ACHN (cell line): ENCODE measurements around the gene SLC7A14.

Experiments
- DNase-seq: peaks from one replicate; pipeline ENCODE4 v3.0.0-alpha.2; 2015
- in situ Hi-C: cut with HindIII; loops from 2 replicates; pipeline ENCODE4 v1.10.0; 2017; ENCODE audit warnings: low sequenced_read_pairs, low pct_ligation_motif_present, low pct_unique_long_range_greater_than_20kb

Gene SLC7A14

GRCh38 chr3:170454509-170454908 lies 131.4 kb downstream of the SLC7A14 start:
- DNase-seq, result no peak
- in situ Hi-C loops, result no loop called here

DNA sequence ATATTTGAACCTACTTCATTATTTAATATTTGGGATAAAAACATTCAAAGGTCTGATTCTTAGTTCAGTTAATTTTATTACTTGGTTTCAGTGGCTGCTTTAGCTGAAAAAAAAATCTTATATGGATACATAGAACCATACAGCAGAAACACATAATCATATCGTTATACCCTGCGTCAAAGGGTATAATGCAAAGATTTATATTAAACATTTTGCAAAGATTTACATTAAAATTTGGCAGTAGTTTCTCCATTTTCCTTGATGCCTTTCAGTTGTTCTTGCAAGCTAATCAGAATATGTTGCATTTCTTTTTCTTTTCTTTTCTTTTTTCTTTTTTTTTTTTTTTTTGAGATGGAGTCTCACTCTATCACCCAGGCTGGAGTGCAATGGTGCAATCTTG lies 135.8 kb downstream of the SLC7A14 start:
- in situ Hi-C loops, result no loop called here
- DNase-seq, result no peak

DNA sequence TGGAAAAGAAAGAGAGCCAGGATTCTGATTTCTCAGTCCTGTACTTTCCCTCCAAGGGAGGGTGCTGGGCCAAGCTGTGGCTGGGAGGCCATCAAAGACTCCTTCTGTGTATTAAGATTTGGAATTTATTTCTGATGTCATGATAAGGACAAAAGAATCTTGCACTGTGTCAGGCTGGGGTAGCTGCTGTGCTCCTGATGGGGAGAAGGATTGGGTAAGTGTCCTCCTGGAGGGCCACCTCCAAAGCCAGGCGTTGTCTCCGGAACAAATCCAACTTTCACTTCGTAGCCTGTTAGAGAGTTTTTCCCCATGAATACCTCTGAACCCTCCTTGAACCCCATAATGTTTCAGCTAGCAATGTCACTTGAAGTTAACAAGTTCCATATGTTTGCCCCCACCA lies 137.3 kb downstream of the SLC7A14 start:
- DNase-seq, result no peak
- in situ Hi-C loops, result loop anchor here (25.0 kb wide), 1 partner anchor 364 kb away; no protein-coding TSS in a partner anchor

DNA sequence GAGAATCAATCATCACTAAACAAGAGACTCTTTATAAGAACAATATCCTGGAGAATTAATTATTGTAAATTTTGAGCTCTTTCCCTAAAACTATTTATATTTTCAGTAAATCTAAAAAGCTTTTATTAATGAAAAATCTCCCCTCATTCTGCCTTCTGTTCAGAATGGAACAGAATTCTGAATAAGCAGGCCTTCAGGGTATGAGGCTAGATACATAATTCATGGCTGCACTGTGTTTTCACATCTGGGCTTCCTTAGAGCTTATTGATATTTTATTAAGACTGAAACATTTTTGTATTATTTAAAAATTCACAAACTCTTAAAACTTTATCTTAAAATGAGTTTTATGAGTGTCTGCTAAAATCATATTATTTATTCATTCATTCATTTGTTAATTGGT lies 142.4 kb downstream of the SLC7A14 start:
- in situ Hi-C loops, result loop anchor here (25.0 kb wide), 1 partner anchor 369 kb away; no protein-coding TSS in a partner anchor
- DNase-seq, result no peak

- in situ Hi-C loops, result loop anchor here (25.0 kb wide), 1 partner anchor 369 kb away; no protein-coding TSS in a partner anchor
Measured at GRCh38 chr3:170442947-170443346, 142.9 kb downstream of the SLC7A14 start.

GRCh38 chr3:170441412-170441811 lies 144.5 kb downstream of the SLC7A14 start:
- in situ Hi-C loops, result loop anchor here (25.0 kb wide), 1 partner anchor 371 kb away; no protein-coding TSS in a partner anchor
- DNase-seq, result no peak

More at GRCh38 chr3:170442947-170443346, 142.9 kb downstream of the SLC7A14 start:
- no peak for DNase-seq

DNA sequence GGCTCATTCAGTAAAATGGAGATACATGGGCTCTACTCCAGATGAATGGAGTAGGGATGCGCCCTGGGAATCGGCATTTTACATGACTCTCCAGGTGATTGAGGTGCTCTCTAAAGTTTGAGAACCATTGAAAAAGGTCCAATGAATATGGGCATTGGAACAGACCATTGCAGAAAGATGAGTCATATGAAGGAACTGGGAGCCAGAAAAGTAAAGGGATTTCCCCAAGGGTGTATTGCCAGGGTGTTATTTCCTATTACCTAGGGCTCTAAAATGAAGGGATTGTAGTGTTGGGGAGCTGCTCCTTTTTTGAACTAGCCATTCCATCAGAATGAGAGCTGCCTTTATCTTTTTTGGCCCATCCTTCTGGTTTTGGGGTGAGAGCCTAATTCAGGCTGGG lies 145.5 kb downstream of the SLC7A14 start:
- in situ Hi-C loops, result loop anchor here (25.0 kb wide), 1 partner anchor 372 kb away; no protein-coding TSS in a partner anchor

DNA sequence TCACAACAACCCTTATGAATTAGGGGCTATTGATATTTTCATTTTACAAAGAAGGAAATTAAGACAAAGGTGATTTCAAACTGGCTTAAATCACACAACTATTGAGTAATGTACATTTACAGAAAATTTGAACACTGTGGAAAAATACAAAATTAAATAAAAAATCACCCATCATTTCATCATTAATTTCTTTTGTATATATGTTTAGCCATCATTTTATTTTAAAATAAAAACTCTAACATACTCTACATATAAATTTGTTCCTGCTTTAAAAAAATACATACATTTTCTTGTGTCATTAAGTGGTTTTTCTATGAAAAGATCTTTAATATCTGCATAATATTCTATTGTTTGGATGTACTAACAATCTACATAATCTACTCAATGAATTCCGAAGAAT lies 147.0 kb downstream of the SLC7A14 start:
- in situ Hi-C loops, result loop anchor here (25.0 kb wide), 1 partner anchor 373 kb away; no protein-coding TSS in a partner anchor
- DNase-seq, result no peak

More for the DNA sequence above, 145.5 kb downstream of the SLC7A14 start:
- DNase-seq, result peak; percentile 13

- peak; percentile 10 for DNase-seq
- in situ Hi-C loops, result loop anchor here (25.0 kb wide), 1 partner anchor 374 kb away; no protein-coding TSS in a partner anchor
Measured at GRCh38 chr3:170437696-170438407, 148.0 kb downstream of the SLC7A14 start.

- in situ Hi-C loops, result loop anchor here (25.0 kb wide), 1 partner anchor 375 kb away; no protein-coding TSS in a partner anchor
Measured at GRCh38 chr3:170437176-170437575, 148.7 kb downstream of the SLC7A14 start.

GRCh38 chr3:170436697-170437096 lies 149.2 kb downstream of the SLC7A14 start:
- in situ Hi-C loops, result loop anchor here (25.0 kb wide), 1 partner anchor 376 kb away; no protein-coding TSS in a partner anchor
- no peak for DNase-seq

More at GRCh38 chr3:170437176-170437575, 148.7 kb downstream of the SLC7A14 start:
- no peak for DNase-seq

GRCh38 chr3:170432416-170432815 lies 153.5 kb downstream of the SLC7A14 start:
- in situ Hi-C loops, result loop anchor here (25.0 kb wide), 1 partner anchor 380 kb away; no protein-coding TSS in a partner anchor
- no peak for DNase-seq

GRCh38 chr3:170431054-170431453 lies 154.8 kb downstream of the SLC7A14 start:
- DNase-seq, result no peak
- in situ Hi-C loops, result loop anchor here (25.0 kb wide), 1 partner anchor 381 kb away; no protein-coding TSS in a partner anchor

- in situ Hi-C loops, result loop anchor here (25.0 kb wide), 1 partner anchor 383 kb away; no protein-coding TSS in a partner anchor
- peak; percentile 51 for DNase-seq
Measured at GRCh38 chr3:170429050-170429449, 156.8 kb downstream of the SLC7A14 start.

GRCh38 chr3:170428095-170428494 lies 157.8 kb downstream of the SLC7A14 start:
- no peak for DNase-seq
- in situ Hi-C loops, result loop anchor here (25.0 kb wide), 1 partner anchor 384 kb away; no protein-coding TSS in a partner anchor

- no peak for DNase-seq
- in situ Hi-C loops, result loop anchor here (25.0 kb wide), 1 partner anchor 386 kb away; no protein-coding TSS in a partner anchor
Measured at GRCh38 chr3:170426240-170426797, 159.6 kb downstream of the SLC7A14 start.

GRCh38 chr3:170425491-170426239 lies 160.2 kb downstream of the SLC7A14 start:
- in situ Hi-C loops, result loop anchor here (25.0 kb wide), 1 partner anchor 387 kb away; no protein-coding TSS in a partner anchor
- DNase-seq, result no peak

- DNase-seq, result no peak
- in situ Hi-C loops, result loop anchor here (25.0 kb wide), 1 partner anchor 387 kb away; no protein-coding TSS in a partner anchor
Measured at GRCh38 chr3:170424879-170425278, 161.0 kb downstream of the SLC7A14 start.
